ENCODE results near the gene MAP7D2. TPM values are rescaled to one million over a fixed set of nuclear protein-coding genes. Genes with fewer than 3 reads are reported as not detected.
A peak's percentile ranks its signal among the peaks of the same experiment; 100 is the strongest.

The MAP7D2 gene
- total RNA-seq, 4 donors from 2014 or later: 0.19 to 0.38 TPM; not detected in 2

DNA sequence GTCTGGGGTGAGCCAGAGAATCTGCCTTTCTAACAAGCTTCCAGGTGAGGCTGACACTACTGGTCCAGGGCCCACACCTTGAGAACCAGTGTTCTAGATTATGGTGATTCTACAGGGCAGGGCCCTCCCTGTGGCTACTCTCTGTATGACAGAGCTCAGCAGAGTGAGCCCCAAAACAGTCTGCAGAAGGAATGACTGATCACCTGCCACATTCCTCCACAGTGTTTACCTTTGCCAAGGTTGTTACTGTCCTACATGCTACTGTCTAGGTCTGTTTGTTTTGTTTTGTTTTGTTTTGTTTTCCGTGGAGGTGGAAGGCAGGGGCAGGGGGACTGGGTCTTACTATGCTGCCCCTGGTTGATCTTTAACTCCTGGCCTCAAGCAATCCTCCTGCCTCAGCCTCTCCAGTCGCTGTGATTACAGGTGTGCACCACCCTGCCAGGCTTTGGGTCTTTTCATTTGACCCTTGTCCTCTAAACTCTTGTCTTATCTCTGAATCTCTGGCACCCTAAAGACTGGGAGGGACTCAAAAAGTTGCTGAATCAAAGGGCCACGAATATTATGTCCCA lies 45.1 kb downstream of the MAP7D2 start:
- DNase-seq (ENCODE audit: low spot score) (no peak), ATAC-seq (ENCODE audit: low FRiP score) (no peak)
- TF ChIP-seq, protein P1, sequence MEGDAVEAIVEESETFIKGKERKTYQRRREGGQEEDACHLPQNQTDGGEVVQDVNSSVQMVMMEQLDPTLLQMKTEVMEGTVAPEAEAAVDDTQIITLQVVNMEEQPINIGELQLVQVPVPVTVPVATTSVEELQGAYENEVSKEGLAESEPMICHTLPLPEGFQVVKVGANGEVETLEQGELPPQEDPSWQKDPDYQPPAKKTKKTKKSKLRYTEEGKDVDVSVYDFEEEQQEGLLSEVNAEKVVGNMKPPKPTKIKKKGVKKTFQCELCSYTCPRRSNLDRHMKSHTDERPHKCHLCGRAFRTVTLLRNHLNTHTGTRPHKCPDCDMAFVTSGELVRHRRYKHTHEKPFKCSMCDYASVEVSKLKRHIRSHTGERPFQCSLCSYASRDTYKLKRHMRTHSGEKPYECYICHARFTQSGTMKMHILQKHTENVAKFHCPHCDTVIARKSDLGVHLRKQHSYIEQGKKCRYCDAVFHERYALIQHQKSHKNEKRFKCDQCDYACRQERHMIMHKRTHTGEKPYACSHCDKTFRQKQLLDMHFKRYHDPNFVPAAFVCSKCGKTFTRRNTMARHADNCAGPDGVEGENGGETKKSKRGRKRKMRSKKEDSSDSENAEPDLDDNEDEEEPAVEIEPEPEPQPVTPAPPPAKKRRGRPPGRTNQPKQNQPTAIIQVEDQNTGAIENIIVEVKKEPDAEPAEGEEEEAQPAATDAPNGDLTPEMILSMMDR (IDR thresholded peaks at IDR 0.05): no peak

DNA sequence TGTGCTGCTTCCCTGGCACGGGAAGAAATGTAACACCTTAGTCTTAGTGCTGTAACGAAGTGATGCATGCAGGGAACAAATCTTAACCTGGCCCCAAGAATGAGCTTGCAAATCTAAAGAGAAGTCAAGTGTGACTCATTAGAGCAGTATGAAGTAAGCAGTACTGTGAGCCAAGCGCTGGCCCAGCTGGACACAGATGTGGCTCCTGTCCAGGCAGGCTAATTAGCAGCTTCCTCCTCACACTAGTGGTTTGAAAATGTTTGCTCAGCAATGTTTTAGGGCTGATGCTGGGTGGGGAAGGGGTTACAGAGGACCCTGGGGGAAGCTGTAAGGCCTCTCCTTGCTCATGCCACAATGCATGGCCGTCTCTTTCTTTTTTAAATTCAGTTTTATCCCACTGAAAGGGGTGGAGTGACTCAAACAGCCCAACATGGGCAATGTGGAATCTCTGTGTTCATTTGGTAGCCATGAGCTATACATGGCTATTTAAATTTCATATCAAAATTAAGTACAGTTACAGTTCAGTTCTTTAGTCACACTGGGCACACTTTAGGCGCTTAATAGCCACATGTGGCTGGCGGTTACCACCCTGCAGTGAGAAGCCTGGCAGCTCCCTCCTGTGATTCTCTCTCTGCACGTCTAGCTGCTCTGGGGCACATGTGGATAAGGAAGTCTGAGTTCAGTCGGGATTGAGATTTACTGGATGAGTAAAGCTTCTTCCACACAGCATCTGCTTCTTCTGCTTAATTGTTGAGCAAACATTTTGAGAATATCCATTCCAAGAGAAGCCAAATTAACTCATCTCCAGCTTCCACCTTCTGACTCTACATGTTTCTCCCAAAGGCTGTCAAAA lies 48.8 kb downstream of the MAP7D2 start:
- TF ChIP-seq, protein P1 (IDR thresholded peaks at IDR 0.05): no peak
- peak; percentile 45 for DNase-seq (ENCODE audit: low spot score)
- ATAC-seq (ENCODE audit: low FRiP score): peak; percentile 90

DNA sequence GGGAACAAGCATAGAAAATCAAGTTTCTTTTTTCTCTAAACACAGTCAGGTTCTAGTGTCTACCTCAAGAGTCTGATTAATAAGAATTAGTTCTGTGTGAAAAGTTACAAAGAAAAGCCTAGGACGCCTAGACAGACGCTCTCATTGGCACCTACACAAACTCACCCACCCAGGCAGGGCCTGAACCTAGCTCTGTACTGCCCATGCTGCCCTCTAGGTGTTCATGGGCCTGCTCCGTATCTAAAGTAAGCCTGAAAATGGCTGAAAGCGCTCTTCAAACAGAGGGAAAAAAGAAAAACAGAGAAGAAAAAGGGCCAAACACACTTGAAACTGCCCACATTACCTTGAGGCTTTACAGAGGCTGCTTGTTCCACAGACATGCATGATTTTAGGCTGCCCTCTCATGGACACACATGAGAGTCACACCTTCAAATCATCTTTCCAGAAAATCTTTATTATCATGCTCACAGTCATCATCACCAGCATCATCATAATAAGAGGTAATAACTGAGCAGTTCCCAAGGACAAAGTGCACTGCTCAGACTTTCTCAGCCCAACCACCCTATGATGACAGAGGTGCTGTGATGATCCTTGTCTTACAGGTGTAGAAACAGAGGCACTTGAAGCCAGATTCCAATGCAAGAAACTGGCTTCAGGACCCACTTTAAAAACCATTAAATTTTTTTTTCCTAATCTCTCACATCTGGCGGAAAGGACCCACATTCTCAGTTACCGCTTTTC lies 49.6 kb downstream of the MAP7D2 start:
- TF ChIP-seq, protein P1 (IDR thresholded peaks at IDR 0.05): no peak
- DNase-seq (ENCODE audit: low spot score): no peak
- ATAC-seq (ENCODE audit: low FRiP score): peak; percentile 62

DNA sequence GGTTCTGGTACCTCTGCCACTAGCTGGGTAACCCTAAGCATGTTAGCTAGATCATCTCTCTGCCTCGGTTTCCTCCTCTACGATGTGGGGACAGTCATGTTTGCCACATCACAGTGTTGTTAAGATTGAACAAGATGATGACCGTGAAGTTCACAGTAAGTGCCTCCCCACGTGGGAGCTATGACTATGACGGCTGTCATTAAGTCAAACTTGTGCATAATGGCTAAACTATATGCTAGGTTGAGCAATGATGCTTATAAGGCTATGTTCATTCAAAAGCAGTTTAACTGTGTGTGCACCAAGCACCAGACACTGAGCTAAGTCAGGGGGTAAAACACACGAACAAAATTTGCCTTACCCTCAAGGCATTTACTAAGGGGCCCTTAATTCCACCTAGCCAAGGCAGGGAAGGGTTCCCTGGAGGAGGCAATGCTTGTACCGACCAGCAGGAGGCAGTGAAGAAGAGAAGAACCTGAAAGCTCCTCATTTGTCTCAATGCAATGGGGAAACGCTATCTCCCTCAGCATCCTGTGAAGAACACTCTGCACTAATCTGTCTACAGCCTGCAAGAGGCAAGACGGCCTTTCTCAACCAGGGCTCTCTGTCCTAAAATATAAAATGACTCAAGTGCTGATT lies 52.9 kb downstream of the MAP7D2 start:
- no peak for ATAC-seq (ENCODE audit: low FRiP score)
- DNase-seq (ENCODE audit: low spot score): no peak
- TF ChIP-seq, protein P1 (IDR thresholded peaks at IDR 0.05): no peak

DNA sequence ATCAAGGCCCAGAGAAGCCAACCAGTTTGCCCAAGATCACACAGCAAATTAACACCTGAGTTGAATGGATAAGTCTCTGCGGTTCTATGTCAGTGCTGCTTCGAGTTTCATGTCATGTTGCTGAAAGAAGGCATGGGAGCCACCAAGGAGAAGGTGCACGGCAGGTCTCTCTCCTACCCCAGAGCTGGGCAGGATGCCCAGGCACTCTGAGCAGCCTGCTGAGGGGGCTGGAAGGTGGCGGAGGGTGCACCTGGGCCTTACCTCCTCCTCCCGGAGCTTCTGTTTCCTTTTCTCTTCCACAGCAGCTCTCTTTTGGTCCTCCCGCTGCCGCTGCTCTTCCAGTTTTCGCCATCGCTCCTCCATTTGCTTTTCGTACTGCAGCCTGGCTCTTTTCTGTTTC lies 53.6 kb downstream of the MAP7D2 start:
- TF ChIP-seq, protein P1 (IDR thresholded peaks at IDR 0.05): no peak
- no peak for DNase-seq (ENCODE audit: low spot score)
- ATAC-seq (ENCODE audit: low FRiP score): no peak

DNA sequence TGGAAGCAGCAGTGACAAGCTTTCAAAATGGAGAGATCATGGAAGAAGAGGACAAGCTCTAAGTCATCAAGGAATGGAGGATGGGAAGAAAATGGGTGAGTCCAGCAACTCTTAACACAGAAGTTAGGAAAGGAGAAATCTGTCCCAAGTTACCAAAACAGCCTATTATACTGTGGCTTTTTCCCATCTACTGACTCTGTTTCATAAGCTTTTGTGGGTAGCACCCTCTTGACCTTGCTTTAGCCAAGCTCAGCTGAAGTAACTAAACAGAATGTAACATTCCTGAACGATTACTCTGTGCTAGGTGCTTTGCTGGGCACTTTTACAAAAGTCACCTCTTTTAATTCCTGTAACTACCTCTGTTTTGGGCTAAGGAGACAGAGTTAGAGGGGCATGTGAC lies 54.9 kb downstream of the MAP7D2 start:
- TF ChIP-seq, protein P1 (IDR thresholded peaks at IDR 0.05): no peak
- DNase-seq (ENCODE audit: low spot score): no peak
- no peak for ATAC-seq (ENCODE audit: low FRiP score)

Measured in omental fat pad (tissue), 4 donors.